GM13977 (cell line): ENCODE data around the gene IFITM10.

ENCODE experiments used
- DNase-seq: peaks from one replicate; pipeline ENCODE4 v3.0.0; 2012; ENCODE audit warnings: low spot score
- in situ Hi-C: fragments of 300-500 bp; cut with MboI; formaldehyde crosslinking; loops from one replicate; pipeline ENCODE4 v1.12.0; 2022; ENCODE audit warnings: low sequenced_read_pairs, low pct_unique_long_range_greater_than_20kb, mixed read lengths, inconsistent platforms; ENCODE audit not compliant: unreplicated experiment
- TF ChIP-seq, protein P1 (sequence below): IDR thresholded peaks from 2 replicates; pipeline ENCODE4 v1.5.1; 2012; ENCODE audit warnings: mild to moderate bottlenecking, control low read depth; ENCODE audit not compliant: insufficient read depth; ENCODE audit errors: extremely low read depth, missing control alignments

The IFITM10 gene

DNA sequence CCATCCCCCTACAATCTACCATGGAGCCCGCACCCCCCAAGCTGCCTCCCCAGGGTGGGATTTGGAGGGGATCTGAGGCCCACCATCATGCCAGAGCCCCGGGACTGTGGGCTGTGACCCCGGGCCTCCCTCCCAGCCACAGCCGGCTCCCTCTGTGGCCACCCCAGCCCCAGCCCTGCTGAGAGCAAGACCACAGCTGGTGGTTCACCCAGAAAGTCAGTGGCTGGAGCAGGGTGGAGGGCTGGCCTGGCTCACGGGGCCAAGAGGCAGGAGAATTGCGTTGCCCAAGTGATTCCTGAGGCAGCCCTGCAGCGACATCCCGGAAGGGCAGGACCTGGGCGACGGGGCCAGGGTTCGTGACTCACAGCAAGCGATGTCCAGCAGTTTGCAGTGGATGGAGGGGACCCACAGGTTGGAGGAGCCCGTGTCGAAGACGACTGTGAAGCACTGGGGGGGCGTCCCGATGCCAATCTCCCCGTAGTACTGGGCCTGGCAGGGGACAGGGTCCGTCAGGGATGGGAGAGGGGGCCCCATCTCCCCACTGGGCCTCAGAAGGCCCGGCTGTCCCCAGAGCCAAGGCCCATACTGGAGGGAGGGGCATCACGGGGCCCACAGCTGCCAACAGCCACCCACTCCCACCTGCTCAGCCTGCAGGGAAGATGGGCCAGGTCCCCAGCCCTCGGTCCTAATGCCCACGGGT is 8.9 kb upstream of the IFITM10 start:
- in situ Hi-C loops: no loop called here
- DNase-seq: no peak
- TF ChIP-seq, protein P1, sequence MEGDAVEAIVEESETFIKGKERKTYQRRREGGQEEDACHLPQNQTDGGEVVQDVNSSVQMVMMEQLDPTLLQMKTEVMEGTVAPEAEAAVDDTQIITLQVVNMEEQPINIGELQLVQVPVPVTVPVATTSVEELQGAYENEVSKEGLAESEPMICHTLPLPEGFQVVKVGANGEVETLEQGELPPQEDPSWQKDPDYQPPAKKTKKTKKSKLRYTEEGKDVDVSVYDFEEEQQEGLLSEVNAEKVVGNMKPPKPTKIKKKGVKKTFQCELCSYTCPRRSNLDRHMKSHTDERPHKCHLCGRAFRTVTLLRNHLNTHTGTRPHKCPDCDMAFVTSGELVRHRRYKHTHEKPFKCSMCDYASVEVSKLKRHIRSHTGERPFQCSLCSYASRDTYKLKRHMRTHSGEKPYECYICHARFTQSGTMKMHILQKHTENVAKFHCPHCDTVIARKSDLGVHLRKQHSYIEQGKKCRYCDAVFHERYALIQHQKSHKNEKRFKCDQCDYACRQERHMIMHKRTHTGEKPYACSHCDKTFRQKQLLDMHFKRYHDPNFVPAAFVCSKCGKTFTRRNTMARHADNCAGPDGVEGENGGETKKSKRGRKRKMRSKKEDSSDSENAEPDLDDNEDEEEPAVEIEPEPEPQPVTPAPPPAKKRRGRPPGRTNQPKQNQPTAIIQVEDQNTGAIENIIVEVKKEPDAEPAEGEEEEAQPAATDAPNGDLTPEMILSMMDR: no peak

- in situ Hi-C loops: no loop called here
- no peak for DNase-seq
- TF ChIP-seq, protein P1: no peak
These were observed 8.3 kb upstream of the IFITM10 start for GRCh38 chr11:1758611-1759150.

- in situ Hi-C loops: no loop called here
- DNase-seq: peak; percentile 40
- TF ChIP-seq, protein P1: no peak
These were observed 7.6 kb upstream of the IFITM10 start for GRCh38 chr11:1757861-1758610.

DNA sequence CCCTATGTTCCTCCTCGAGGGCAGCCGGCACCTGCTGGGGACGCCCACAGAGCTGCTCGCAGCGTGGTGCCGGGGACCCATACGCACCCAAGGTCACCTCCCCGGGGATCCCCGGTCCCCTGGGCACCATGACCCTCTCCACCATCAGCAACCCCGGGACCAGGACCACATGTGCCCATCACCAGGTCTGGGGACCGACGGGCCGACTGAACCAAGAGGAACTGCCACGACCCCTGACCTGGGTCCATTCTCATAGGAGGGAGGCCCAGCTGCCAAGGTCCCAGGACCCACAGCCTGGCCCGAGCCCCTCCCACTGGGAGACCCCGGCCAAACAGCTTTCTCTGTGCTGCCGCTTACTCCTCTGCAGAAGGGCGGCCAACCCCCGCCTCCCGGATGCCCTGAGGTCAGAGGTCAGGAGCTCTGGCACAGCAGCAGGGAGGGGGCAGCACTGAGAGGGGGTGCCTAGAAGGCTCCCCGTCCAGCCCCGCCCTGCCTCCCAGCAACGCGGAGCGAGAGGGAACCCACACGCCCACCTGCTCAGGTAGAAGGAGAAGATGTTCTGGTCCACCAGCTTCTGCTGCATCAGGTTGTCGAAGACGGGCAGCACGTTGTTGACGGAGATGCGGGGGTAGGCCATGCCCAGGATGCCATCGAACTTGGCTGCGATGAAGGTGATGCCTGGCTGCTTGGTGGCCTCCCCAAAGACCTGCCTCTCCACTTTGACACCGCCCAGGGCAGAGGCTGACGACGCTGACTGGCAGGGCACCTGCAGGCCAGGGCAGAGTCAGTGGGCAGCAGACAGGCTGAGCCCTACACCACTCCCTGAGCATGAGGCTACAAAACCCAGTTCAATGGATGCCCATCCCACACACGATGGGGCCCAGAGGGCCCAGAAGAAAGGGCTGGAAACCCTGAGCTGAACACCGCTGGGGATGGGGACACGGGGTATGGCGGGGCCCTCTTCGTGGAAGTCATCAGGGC is 6.7 kb upstream of the IFITM10 start:
- TF ChIP-seq, protein P1: no peak
- no peak for DNase-seq
- in situ Hi-C loops: no loop called here

GRCh38 chr11:1755692-1756561 is 5.5 kb upstream of the IFITM10 start:
- DNase-seq: no peak
- TF ChIP-seq, protein P1: no peak
- in situ Hi-C loops: no loop called here

GRCh38 chr11:1755344-1755691 is 4.9 kb upstream of the IFITM10 start:
- DNase-seq: no peak
- TF ChIP-seq, protein P1: no peak
- in situ Hi-C loops: no loop called here
